Measurements from ENCODE around the gene FALEC. TPM values are rescaled to one million over a fixed set of nuclear protein-coding genes. Genes with fewer than 3 reads are reported as not detected.

Gene FALEC
- total and polyA plus RNA-seq, 2 of the 8 experiments (the other 6 are each of a cell fraction or from before 2014, with no cell fraction given) = not detected

- H2AFZ ChIP-seq (ENCODE audit: low read length) = no peak overlapping the region
- H3K4me2 ChIP-seq (ENCODE audit: insufficient read depth in 1 of 2, low read depth in 2 of 2, low read length in 2 of 2) = no peak overlapping the region
Measured at GRCh38 chr1:150544204-150544603, 28.7 kb downstream of the FALEC start.

More at GRCh38 chr1:150544204-150544603, 28.7 kb downstream of the FALEC start:
- Histone ChIP-seq H3K23ac (ENCODE audit: insufficient read length) (no peak overlapping the region), H4K91ac (replicated peaks; ENCODE audit: insufficient read length, low read length) (no peak overlapping the region), H3K23me2 (ENCODE audit: low read depth, low read length) (peaks cover 5% of the 10 kb centered on the region; the same call in 1 of the 2 replicates), H3K9ac (replicated peaks in 1 of 4; ENCODE audit: extremely low read depth in 1 of 4, low read depth in 3 of 4, low read length in 3 of 4) (no peak overlapping the region), H3K4me3 (ENCODE audit: extremely low read depth in 1 of 4, insufficient read depth in 2 of 4, low read depth in 3 of 4, low read length in 4 of 4) (no peak overlapping the region), H3K27me3 (replicated peaks in 1 of 4; ENCODE audit: control insufficient read depth in 3 of 4, extremely low read depth in 1 of 4, insufficient read depth in 3 of 4, low read length in 3 of 4) (peaks cover 0 to 10% (median 8%) of the 10 kb centered on the region in 4 experiments; a peak in 5 of 7 replicates), H3K36me3 (ENCODE audit: control insufficient read depth in 2 of 4, insufficient read depth in 4 of 4, low read length in 3 of 4) (no peaks in the 10 kb centered on the region), H3K14ac (ENCODE audit: insufficient read length) (no peak overlapping the region), H2BK15ac (ENCODE audit: low read length) (no peak overlapping the region), H3K79me1 (ENCODE audit: low read depth, low read length) (no peaks in the 10 kb centered on the region), H3K18ac (ENCODE audit: extremely low read depth, low read length) (no peak overlapping the region), H2AK5ac (ENCODE audit: low read depth, low read length) (no peak overlapping the region), H4K20me1 (replicated peaks in 1 of 2; ENCODE audit: control insufficient read depth in 1 of 2, insufficient read depth in 2 of 2, low read length in 2 of 2) (peaks cover 0 to 2% of the 10 kb centered on the region in 2 experiments), H4K8ac (ENCODE audit: extremely low read depth, insufficient read depth, low read length) (no peak overlapping the region), H2BK120ac (replicated peaks; ENCODE audit: low read depth, low read length) (no peak overlapping the region), H3K79me2 (ENCODE audit: control insufficient read depth in 1 of 2, insufficient read depth in 2 of 2, low read length in 2 of 2) (no peaks in the 10 kb centered on the region), H2BK20ac (ENCODE audit: low read length) (no peak overlapping the region), H3K4me1 (replicated peaks in 1 of 4; ENCODE audit: control insufficient read depth in 3 of 4, insufficient read depth in 4 of 4, low read length in 3 of 4) (no peaks in the 10 kb centered on the region), H3K9me3 (ENCODE audit: insufficient read depth in 2 of 2, low read depth in 1 of 2, low read length in 1 of 2) (no peaks in the 10 kb centered on the region), H3K4ac (replicated peaks; ENCODE audit: insufficient read length, low read depth, low read length) (no peak overlapping the region), H2BK12ac (ENCODE audit: low read depth, low read length) (no peak overlapping the region), H3K27ac (ENCODE audit: low read depth, low read length) (no peak overlapping the region), H4K5ac (ENCODE audit: insufficient read length, low read depth, low read length) (no peak overlapping the region), H3K56ac (replicated peaks; ENCODE audit: insufficient read length, low read depth, low read length) (no peak overlapping the region), H2BK5ac (ENCODE audit: low read depth, low read length) (no peak overlapping the region)
- 92% methylated on average over 3 of the region's 3 CpGs; no CpG with 5 or more reads in 1 of the 2 experiments for WGBS, 2 experiments (ENCODE audit: extremely low coverage in 1 of 2, insufficient coverage in 1 of 2, insufficient read length in 1 of 2, insufficient replicate concordance in 2 of 2, low coverage in 1 of 2, low lambda C conversion rate in 2 of 2, missing lambda C conversion rate in 1 of 2)
- ChIA-PET CTCF (ENCODE audit: partially characterized antibody) (interaction anchor here (0.6 to 4.2 kb wide), 5 partner anchors 12 to 378 kb away, joined by 3 to 28 read pairs (median 3); no protein-coding TSS in a partner anchor), POLR2A (ENCODE audit: partially characterized antibody) (interaction anchor here (0.8 to 2.3 kb wide), 5 partner anchors 10 to 264 kb away, joined by 3 to 7 read pairs (median 4); partner anchors contain the start of genes CTSK and MCL1)
- TF ChIP-seq TCF12 (IDR thresholded peaks at IDR 0.05; ENCODE audit: low read depth, low read length) (no peak), SIN3A (conservative IDR thresholded peaks at IDR 0.05 in 1 of 2, IDR thresholded peaks at IDR 0.05 in 1 of 2; ENCODE audit: low read depth in 1 of 2, low read length in 2 of 2) (no peak), JUN (IDR thresholded peaks at IDR 0.05; ENCODE audit: low read depth, low read length) (no peak), CEBPB (IDR thresholded peaks at IDR 0.05; ENCODE audit: low read depth, low read length) (no peak), POLR2A (IDR thresholded peaks at IDR 0.05; ENCODE audit: control extremely low read depth in 1 of 2, low read depth in 2 of 2, low read length in 2 of 2) (no peak), TAF1 (IDR thresholded peaks at IDR 0.05; ENCODE audit: low read depth, low read length) (no peak), FOSL1 (IDR thresholded peaks at IDR 0.05; ENCODE audit: insufficient read depth, low read depth, low read length) (no peak)
- FAIRE-seq = no peak
- DNase-seq (ENCODE audit: low read depth in 1 of 2, low spot score in 2 of 2) = no peak
